Neural progenitor cell (in vitro differentiated cells): ENCODE measurements around the gene PTPN22. TPM values are rescaled to one million over a fixed set of nuclear protein-coding genes. Genes with fewer than 3 reads are reported as not detected.
A peak's percentile ranks its signal among the peaks of the same experiment; 100 is the strongest.

ENCODE experiments used
- DNase-seq: peaks from one replicate; pipeline ENCODE4 v3.0.0-alpha.2; 2016; ENCODE audit warnings: low spot score
- H2AFZ ChIP-seq: fragments of 200-600 bp; sonication (generic); replicated peaks from 2 replicates; pipeline ENCODE4 v1.6.1; 2016; ENCODE audit warnings: antibody characterized with exemption
- H3F3A ChIP-seq: fragments of 200-600 bp; sonication (generic); 2 replicates; pipeline ENCODE4 v1.6.1; 2016; ENCODE audit warnings: antibody characterized with exemption, low read depth
- H3K27ac ChIP-seq: fragments of 200-600 bp; sonication (generic); 2 replicates; pipeline ENCODE4 v1.5.1; 2016; ENCODE audit warnings: mild to moderate bottlenecking
- H3K27me3 ChIP-seq: fragments of 200-600 bp; sonication (generic); 2 replicates; pipeline ENCODE4 v1.6.1; 2016; ENCODE audit warnings: mild to moderate bottlenecking, moderate library complexity
- H3K36me3 ChIP-seq: fragments of 200-600 bp; sonication (generic); 2 replicates; pipeline ENCODE4 v1.5.1; 2016
- H3K4me1 ChIP-seq: fragments of 200-600 bp; sonication (generic); 2 replicates; pipeline ENCODE4 v1.6.1; 2016; ENCODE audit warnings: mixed run types
- H3K4me2 ChIP-seq: fragments of 200-600 bp; sonication (generic); 2 replicates; pipeline ENCODE4 v1.6.1; 2016
- H3K4me3 ChIP-seq: fragments of 200-600 bp; sonication (generic); 2 replicates; pipeline ENCODE4 v1.5.1; 2016
- H3K79me2 ChIP-seq: fragments of 200-600 bp; sonication (generic); 2 replicates; pipeline ENCODE4 v1.6.1; 2016; ENCODE audit warnings: low read depth
- H3K9ac ChIP-seq: fragments of 200-600 bp; sonication (generic); 2 replicates; pipeline ENCODE4 v1.6.1; 2016
- H3K9me3 ChIP-seq: fragments of 200-600 bp; sonication (generic); 2 replicates; pipeline ENCODE4 v1.5.1; 2016; ENCODE audit warnings: low read depth
- H4K20me1 ChIP-seq: fragments of 200-600 bp; sonication (generic); 2 replicates; pipeline ENCODE4 v1.6.1; 2016; ENCODE audit warnings: low read depth
- H3K27ac Mint-ChIP-seq: 3 replicates; pipeline ENCODE4 v1.8.0; 2021; ENCODE audit warnings: mixed read lengths
- H3K27me3 Mint-ChIP-seq: 2 replicates; pipeline ENCODE4 v1.8.0; 2022; ENCODE audit warnings: low read depth, mild to moderate bottlenecking, inconsistent platforms, moderate library complexity, mixed read lengths; ENCODE audit not compliant: insufficient read depth
- H3K36me3 Mint-ChIP-seq: 3 replicates; pipeline ENCODE4 v1.8.0; 2021; ENCODE audit warnings: mixed read lengths
- H3K4me1 Mint-ChIP-seq: 3 replicates; pipeline ENCODE4 v1.8.0; 2021; ENCODE audit warnings: mixed read lengths
- H3K4me3 Mint-ChIP-seq: 3 replicates; pipeline ENCODE4 v1.8.0; 2021; ENCODE audit warnings: mild to moderate bottlenecking, moderate library complexity, mixed read lengths
- H3K9me3 Mint-ChIP-seq: 3 replicates; pipeline ENCODE4 v1.8.0; 2020; ENCODE audit warnings: mixed read lengths
- EZH2 ChIP-seq: fragments of 200-600 bp; sonication (generic); IDR thresholded peaks from 2 replicates; pipeline ENCODE4 v1.6.1; 2017; ENCODE audit warnings: antibody characterized with exemption, mild to moderate bottlenecking, moderate library complexity
- EZH2phosphoT487 ChIP-seq: fragments of 200-600 bp; sonication (generic); IDR thresholded peaks from 2 replicates; pipeline ENCODE4 v1.6.1; 2017; ENCODE audit warnings: antibody characterized with exemption
- total RNA-seq: library from RNA; depleted of rRNA; stranded (reverse); fragments of >200 nt; gene quantifications from 2 replicates; pipeline ENCODE4 v1.2.3, GENCODE V29; 2015; ENCODE audit warnings: low replicate concordance
- TF ChIP-seq, protein P1 (sequence below): fragments of 200-600 bp; sonication (generic); IDR thresholded peaks from 2 replicates; pipeline ENCODE4 v1.5.1; 2017; ENCODE audit warnings: antibody characterized with exemption, mild to moderate bottlenecking

Gene PTPN22
- total RNA-seq, 1 donor from 2014 or later, result not detected

GRCh38 chr1:113858982-113859381 is 12.5 kb downstream of the PTPN22 start:
- Histone ChIP-seq H3K9ac (no peak overlapping the region), H3F3A (no peaks in the 10 kb centered on the region), H3K27me3 (no peaks in the 10 kb centered on the region), H3K36me3 (no peaks in the 10 kb centered on the region), H3K9me3 (no peaks in the 10 kb centered on the region), H3K27ac (no peak overlapping the region), H4K20me1 (no peaks in the 10 kb centered on the region), H3K79me2 (no peaks in the 10 kb centered on the region), H3K4me1 (no peaks in the 10 kb centered on the region), H3K4me2 (no peak overlapping the region), H3K4me3 (no peak overlapping the region), H2AFZ (peak overlapping the region; percentile 49)
- TF ChIP-seq, protein P1, sequence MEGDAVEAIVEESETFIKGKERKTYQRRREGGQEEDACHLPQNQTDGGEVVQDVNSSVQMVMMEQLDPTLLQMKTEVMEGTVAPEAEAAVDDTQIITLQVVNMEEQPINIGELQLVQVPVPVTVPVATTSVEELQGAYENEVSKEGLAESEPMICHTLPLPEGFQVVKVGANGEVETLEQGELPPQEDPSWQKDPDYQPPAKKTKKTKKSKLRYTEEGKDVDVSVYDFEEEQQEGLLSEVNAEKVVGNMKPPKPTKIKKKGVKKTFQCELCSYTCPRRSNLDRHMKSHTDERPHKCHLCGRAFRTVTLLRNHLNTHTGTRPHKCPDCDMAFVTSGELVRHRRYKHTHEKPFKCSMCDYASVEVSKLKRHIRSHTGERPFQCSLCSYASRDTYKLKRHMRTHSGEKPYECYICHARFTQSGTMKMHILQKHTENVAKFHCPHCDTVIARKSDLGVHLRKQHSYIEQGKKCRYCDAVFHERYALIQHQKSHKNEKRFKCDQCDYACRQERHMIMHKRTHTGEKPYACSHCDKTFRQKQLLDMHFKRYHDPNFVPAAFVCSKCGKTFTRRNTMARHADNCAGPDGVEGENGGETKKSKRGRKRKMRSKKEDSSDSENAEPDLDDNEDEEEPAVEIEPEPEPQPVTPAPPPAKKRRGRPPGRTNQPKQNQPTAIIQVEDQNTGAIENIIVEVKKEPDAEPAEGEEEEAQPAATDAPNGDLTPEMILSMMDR, result no peak
- TF ChIP-seq EZH2phosphoT487 (no peak), EZH2 (no peak)
- Mint-ChIP-seq H3K27me3 (peaks cover 2% of the 10 kb centered on the region), H3K4me3 (no peak overlapping the region), H3K9me3 (peaks cover 2% of the 10 kb centered on the region), H3K27ac (no peak overlapping the region), H3K36me3 (no peaks in the 10 kb centered on the region), H3K4me1 (no peaks in the 10 kb centered on the region)
- no peak for DNase-seq

DNA sequence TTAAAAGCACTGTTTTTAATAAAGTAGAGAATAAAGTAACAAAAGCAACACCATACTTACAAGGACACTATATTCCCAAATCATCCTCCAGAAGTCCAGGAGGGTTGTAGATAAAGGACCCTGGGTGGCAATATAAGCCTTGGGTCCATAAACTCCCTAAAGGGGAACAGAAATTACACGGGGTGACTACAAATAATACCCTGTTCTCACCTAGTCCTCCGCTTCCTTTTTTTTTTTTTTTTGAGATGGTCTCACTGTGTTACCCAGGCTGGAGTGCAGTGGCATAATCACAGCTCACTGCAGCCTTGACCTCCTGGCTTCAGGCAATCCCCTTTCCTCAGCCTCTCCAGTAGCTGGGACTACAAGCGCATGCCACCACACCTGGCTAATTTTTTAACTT is 13.1 kb downstream of the PTPN22 start:
- peaks cover 2% of the 10 kb centered on the region for H3K9me3 Mint-ChIP-seq
- no peak overlapping the region for H3K4me2 ChIP-seq
- H2AFZ ChIP-seq, result no peak overlapping the region
- H3K27ac ChIP-seq, result no peak overlapping the region
- no peak for TF ChIP-seq EZH2phosphoT487
- TF ChIP-seq, protein P1, result no peak
- TF ChIP-seq EZH2, result no peak
- no peaks in the 10 kb centered on the region for H4K20me1 ChIP-seq
- H3K9me3 ChIP-seq, result no peaks in the 10 kb centered on the region
- H3K79me2 ChIP-seq, result no peaks in the 10 kb centered on the region
- H3K27ac Mint-ChIP-seq, result no peak overlapping the region
- H3K36me3 ChIP-seq, result no peaks in the 10 kb centered on the region
- peaks cover 2% of the 10 kb centered on the region for H3K27me3 Mint-ChIP-seq
- no peak overlapping the region for H3K4me3 ChIP-seq
- no peak overlapping the region for H3K9ac ChIP-seq
- no peaks in the 10 kb centered on the region for H3F3A ChIP-seq
- no peaks in the 10 kb centered on the region for H3K36me3 Mint-ChIP-seq
- no peaks in the 10 kb centered on the region for H3K27me3 ChIP-seq
- H3K4me1 ChIP-seq, result no peaks in the 10 kb centered on the region
- no peak overlapping the region for H3K4me3 Mint-ChIP-seq
- no peaks in the 10 kb centered on the region for H3K4me1 Mint-ChIP-seq
- no peak for DNase-seq

DNA sequence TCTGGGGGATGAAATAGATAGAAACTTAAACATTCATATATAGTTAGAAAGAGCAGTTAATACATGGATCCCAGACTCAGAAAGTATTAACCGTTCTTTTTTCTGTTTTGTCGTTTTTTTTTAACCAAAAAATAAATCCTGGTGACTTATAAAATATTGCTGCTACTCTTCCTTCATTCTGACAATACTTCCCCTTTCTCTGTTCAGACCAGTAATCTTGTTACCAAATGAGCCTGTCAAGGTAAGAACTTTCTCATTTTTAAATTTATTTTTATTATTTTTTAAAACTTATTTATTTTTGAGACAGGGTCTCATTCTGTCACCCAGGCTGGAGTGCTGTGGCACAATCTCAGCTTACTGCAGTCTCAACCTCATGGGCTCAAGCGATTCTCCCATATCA is 13.7 kb downstream of the PTPN22 start:
- Histone ChIP-seq H3K4me2 (no peak overlapping the region), H3K9me3 (no peaks in the 10 kb centered on the region), H2AFZ (no peak overlapping the region), H3K4me3 (no peak overlapping the region), H3K79me2 (no peaks in the 10 kb centered on the region), H3K9ac (no peak overlapping the region), H3F3A (no peaks in the 10 kb centered on the region), H3K4me1 (no peaks in the 10 kb centered on the region), H3K27me3 (no peaks in the 10 kb centered on the region), H3K27ac (no peak overlapping the region), H4K20me1 (no peaks in the 10 kb centered on the region), H3K36me3 (no peaks in the 10 kb centered on the region)
- no peaks in the 10 kb centered on the region for H3K36me3 Mint-ChIP-seq
- DNase-seq, result no peak
- peaks cover 2% of the 10 kb centered on the region for H3K9me3 Mint-ChIP-seq
- TF ChIP-seq, protein P1, result no peak
- no peak for TF ChIP-seq EZH2phosphoT487
- TF ChIP-seq EZH2, result no peak
- peaks cover 2% of the 10 kb centered on the region for H3K27me3 Mint-ChIP-seq
- no peak overlapping the region for H3K27ac Mint-ChIP-seq
- no peaks in the 10 kb centered on the region for H3K4me1 Mint-ChIP-seq
- no peak overlapping the region for H3K4me3 Mint-ChIP-seq

DNA sequence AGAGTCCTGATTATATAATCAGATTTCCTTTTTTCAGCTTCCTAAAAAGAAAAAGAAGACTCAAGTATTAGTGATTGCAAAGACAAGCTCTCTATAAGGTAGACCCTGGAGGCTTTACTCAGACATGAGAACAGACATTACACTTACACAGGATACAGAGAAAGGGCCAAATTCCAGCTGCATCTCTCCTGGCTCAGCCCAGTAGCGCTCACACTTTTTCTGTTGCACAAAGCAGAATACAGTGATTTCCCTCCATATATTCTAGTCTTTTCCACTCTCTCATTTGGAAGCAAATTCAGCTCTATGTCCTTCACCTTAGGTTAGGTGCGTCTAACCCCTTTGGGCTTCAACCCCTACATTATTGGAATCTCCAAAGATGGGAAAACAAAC is 15.1 kb downstream of the PTPN22 start:
- peaks cover 2% of the 10 kb centered on the region for H3K9me3 Mint-ChIP-seq
- H3K9me3 ChIP-seq, result no peaks in the 10 kb centered on the region
- H3K4me1 ChIP-seq, result no peaks in the 10 kb centered on the region
- H3K27ac ChIP-seq, result no peak overlapping the region
- H3K4me3 ChIP-seq, result no peak overlapping the region
- H3K36me3 Mint-ChIP-seq, result no peaks in the 10 kb centered on the region
- H3K36me3 ChIP-seq, result no peaks in the 10 kb centered on the region
- TF ChIP-seq EZH2, result no peak
- TF ChIP-seq, protein P1, result no peak
- TF ChIP-seq EZH2phosphoT487, result no peak
- no peak overlapping the region for H3K4me3 Mint-ChIP-seq
- H3K4me1 Mint-ChIP-seq, result no peaks in the 10 kb centered on the region
- no peaks in the 10 kb centered on the region for H3K27me3 Mint-ChIP-seq
- DNase-seq, result no peak
- no peak overlapping the region for H2AFZ ChIP-seq
- H3K9ac ChIP-seq, result no peak overlapping the region
- no peak overlapping the region for H3K4me2 ChIP-seq
- no peak overlapping the region for H3K27ac Mint-ChIP-seq
- no peaks in the 10 kb centered on the region for H4K20me1 ChIP-seq
- H3K27me3 ChIP-seq, result no peaks in the 10 kb centered on the region
- no peaks in the 10 kb centered on the region for H3F3A ChIP-seq
- no peaks in the 10 kb centered on the region for H3K79me2 ChIP-seq
